Urinary bladder (tissue), 4 donors: ENCODE data around the gene ATG5. TPM values are rescaled to one million over a fixed set of nuclear protein-coding genes. Genes with fewer than 3 reads are reported as not detected.
"Not testable (repeated sequence)": the region's sequence is repeated elsewhere in the genome, so short reads cannot be mapped to it uniquely, and the experiment has no call there.

ENCODE experiments used
- DNase-seq: peaks from one replicate; pipeline ENCODE4 v3.0.0-alpha.2; 2015; ENCODE audit errors: extremely low spot score
- H3K27ac ChIP-seq: one replicate; pipeline ENCODE4 v1.5.1; 2013; ENCODE audit warnings: low read depth, mild to moderate bottlenecking, moderate library complexity
- H3K36me3 ChIP-seq: one replicate; pipeline ENCODE4 v1.6.1; 2013; ENCODE audit warnings: mild to moderate bottlenecking, moderate library complexity; ENCODE audit not compliant: insufficient read depth
- H3K4me1 ChIP-seq: one replicate; pipeline ENCODE4 v1.6.1; 2013; ENCODE audit warnings: mild to moderate bottlenecking, moderate library complexity; ENCODE audit not compliant: insufficient read depth
- H3K4me3 ChIP-seq: one replicate; pipeline ENCODE4 v1.5.1; 2013; ENCODE audit warnings: low read depth, low read length
- WGBS: extraction: QIAGEN DNeasy Blood & Tissue Kit; methylation state at CpG from one replicate; pipeline ENCODE4 v1.1.7; 2013; 5-methylcytosine and 5-hydroxymethylcytosine counted together
- polyA plus RNA-seq: library from polyadenylated mRNA; stranded (reverse); fragments of 200-250 nt; gene quantifications from one replicate; pipeline ENCODE4 v1.2.3, GENCODE V29; 2013
- total RNA-seq: library from RNA; depleted of rRNA; stranded (reverse); fragments of >200 nt; gene quantifications from one replicate; pipeline ENCODE4 v1.2.3, GENCODE V29; 2014
- donor health status: healthy with polysubstance abuse.
- donor health status: healthy.

ATG5 gene
- total and polyA plus RNA-seq, 2 donors = 24.0 to 88.8 TPM

DNA sequence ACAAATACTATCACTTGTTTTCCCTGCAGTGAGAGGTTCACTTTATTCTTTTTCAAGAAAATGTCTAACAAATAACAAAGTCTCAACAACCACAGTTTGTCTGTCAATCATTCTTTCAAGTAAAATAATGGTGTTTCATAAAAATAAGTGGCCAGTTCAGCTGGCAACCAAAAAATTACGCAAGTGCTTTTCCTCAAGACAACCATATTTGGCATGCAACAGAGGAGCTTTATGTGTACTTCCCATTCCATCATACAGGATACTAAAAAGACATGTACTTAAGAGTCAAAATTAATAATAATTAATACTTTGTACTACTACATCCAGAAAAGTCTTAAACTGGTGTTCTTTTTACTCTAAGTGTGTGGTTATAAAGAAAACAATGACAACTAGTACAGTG is 34.6 kb downstream of the ATG5 start:
- 99% methylated on average over 1 of the region's 1 CpG for WGBS
- Histone ChIP-seq H3K4me1 (no peaks in the 10 kb centered on the region), H3K4me3 (no peak overlapping the region), H3K27ac (no peak overlapping the region), H3K36me3 (no peaks in the 10 kb centered on the region)
- no peak for DNase-seq

DNA sequence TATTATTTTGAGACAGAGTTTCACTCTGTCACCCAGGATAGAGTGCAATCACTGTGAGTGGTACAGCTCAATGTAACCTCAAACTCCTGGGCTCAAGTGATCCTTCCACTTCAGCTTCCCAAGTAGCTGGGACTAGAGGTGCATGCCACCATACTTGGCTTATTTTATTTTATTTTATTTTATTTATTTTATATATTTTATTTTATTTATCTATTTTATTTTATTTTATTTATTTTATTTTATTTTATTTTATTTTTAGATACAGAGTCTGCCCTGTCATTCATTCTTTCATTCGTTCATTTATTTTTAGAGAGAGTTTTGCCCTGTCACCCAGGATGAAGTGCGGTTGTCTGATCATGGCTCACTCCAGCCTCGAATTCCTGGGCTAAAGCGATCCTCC is 35.5 kb downstream of the ATG5 start:
- no peaks in the 10 kb centered on the region for H3K4me1 ChIP-seq
- no peak overlapping the region for H3K4me3 ChIP-seq
- over 99% methylated on average over 4 of the region's 4 CpGs for WGBS
- DNase-seq = no peak
- H3K36me3 ChIP-seq = no peaks in the 10 kb centered on the region
- H3K27ac ChIP-seq = no peak overlapping the region

DNA sequence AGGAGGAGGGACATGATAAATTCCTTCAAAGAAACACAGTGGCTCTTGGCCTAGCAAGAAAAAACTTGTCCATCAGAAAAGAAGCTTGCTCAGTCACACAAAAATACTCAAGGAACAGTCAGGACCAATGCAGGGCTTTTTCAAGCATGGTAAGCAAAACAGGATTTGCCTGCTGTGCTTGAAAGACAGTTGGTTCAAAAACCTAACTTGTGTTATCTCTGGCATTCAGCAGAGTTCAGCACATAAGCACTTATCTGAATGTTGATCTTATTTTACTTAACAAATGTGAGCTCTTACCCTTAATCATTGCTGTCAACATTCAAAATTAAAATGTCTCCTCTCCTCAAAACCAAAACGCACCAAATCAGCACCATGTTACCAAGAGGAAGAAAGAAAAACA is 38.3 kb downstream of the ATG5 start:
- Histone ChIP-seq H3K27ac (no peak overlapping the region), H3K4me3 (no peak overlapping the region), H3K36me3 (no peaks in the 10 kb centered on the region), H3K4me1 (no peaks in the 10 kb centered on the region)
- 55% methylated on average over 1 of the region's 1 CpG for WGBS
- peak; percentile 45 for DNase-seq

DNA sequence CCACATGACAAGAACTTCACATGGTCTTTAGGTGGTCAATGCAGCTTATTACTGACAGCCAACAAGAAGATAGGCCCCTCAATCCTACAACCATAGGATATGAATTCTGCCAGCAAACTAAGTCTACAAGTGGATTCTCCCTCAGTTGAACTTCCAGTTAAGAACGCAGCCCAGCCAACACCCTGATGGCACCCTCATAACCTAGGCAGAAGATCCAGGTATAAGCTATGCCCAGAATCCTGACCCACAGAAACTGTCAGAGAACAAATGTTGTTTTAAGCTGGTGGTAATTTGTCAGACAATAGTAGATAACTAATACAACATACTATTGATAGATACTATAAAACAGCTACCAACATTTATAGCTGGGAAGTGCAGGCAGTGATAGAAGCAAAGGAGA is 38.8 kb downstream of the ATG5 start:
- no peaks in the 10 kb centered on the region for H3K36me3 ChIP-seq
- DNase-seq = no peak
- no peak overlapping the region for H3K27ac ChIP-seq
- no peaks in the 10 kb centered on the region for H3K4me1 ChIP-seq
- no peak overlapping the region for H3K4me3 ChIP-seq
- WGBS = 97% methylated on average over 1 of the region's 1 CpG

DNA sequence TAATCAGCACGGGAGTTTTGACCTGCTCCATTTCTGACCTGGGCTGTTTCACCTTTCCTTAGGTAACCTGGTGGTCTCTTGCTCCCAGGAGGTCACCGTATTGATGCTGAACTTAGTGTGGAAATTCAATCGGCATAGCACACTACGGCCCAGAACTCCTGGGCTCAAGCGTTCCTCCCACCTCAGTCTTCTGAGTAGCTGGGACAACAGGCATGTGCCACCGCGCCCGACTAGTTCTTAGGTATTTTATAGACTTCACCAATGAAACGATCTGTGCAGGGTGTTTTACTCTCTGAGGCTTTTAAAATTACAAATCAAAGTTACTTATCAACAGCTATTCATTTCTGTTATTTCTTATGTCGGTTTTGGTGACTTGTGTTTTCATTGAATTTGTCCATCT is 42.1 kb downstream of the ATG5 start:
- H3K27ac ChIP-seq = no peak overlapping the region
- DNase-seq = no peak
- peaks cover 3% of the 10 kb centered on the region for H3K36me3 ChIP-seq
- H3K4me3 ChIP-seq = no peak overlapping the region
- 93% methylated on average over 10 of the region's 10 CpGs for WGBS
- no peaks in the 10 kb centered on the region for H3K4me1 ChIP-seq

DNA sequence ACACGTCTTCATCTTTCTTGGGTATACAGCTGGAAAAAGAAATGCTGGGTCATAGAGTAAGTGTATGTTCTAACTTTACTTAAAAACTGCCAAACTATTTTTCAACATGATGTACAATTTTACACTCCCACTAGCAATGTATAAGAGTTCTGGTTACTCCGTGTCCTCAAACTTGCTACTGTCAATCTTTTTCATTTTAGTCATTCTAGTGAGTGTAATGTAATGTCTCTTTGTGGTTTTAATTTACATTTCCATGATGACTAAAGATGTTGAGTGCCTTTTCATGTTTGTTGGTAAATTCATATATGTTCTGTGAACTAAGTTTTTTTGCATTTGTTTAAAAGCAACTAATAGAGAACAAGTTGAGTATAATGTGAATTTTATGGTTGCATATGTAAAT is 43.9 kb downstream of the ATG5 start:
- Histone ChIP-seq H3K4me3 (no peak overlapping the region), H3K4me1 (no peaks in the 10 kb centered on the region), H3K36me3 (peaks cover 3% of the 10 kb centered on the region), H3K27ac (no peak overlapping the region)
- WGBS = 78% methylated on average over 2 of the region's 2 CpGs
- no peak for DNase-seq

DNA sequence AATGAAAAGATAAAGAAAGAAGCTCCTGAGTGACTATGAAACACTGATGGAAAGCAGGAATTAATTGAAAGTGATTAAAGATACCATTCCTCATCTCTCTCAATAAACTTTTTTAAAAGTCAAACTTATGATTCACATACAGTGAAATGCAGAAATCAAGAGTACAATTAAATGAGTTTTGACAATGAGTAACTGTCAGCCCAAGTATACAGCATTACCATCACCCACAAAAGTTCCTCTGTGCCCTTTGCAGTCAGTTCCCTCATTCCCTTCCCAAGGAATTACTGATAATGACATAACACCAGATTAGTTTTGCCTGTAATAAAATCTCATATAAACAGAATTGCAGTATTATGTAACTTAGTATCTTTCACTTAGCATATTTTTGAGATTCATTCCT is 44.5 kb downstream of the ATG5 start:
- DNase-seq = no peak
- H3K36me3 ChIP-seq = peaks cover 3% of the 10 kb centered on the region
- no peaks in the 10 kb centered on the region for H3K4me1 ChIP-seq
- H3K4me3 ChIP-seq = no peak overlapping the region
- no peak overlapping the region for H3K27ac ChIP-seq

DNA sequence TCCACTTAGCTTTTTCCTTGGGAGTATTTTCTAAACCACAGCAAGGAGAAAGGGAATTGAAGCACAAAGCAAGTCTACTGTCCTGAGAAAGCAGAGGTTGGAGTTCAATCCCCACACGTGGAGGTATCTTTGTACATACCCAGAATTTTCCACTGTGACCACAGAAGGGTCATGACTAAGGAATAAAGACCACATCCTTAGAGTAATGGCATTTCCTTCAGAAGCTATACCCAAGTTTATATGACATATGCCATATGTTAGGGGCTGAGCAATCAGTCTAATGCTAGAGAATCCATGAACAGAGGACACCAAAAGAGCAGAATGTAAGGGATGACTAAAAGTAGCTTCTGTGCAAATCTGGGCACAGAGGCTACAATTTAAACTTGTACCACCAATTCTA is 46.4 kb downstream of the ATG5 start:
- DNase-seq = no peak
- Histone ChIP-seq H3K27ac (no peak overlapping the region), H3K36me3 (peaks cover 3% of the 10 kb centered on the region), H3K4me3 (no peak overlapping the region), H3K4me1 (no peaks in the 10 kb centered on the region)
- 69% methylated on average over 1 of the region's 1 CpG for WGBS

DNA sequence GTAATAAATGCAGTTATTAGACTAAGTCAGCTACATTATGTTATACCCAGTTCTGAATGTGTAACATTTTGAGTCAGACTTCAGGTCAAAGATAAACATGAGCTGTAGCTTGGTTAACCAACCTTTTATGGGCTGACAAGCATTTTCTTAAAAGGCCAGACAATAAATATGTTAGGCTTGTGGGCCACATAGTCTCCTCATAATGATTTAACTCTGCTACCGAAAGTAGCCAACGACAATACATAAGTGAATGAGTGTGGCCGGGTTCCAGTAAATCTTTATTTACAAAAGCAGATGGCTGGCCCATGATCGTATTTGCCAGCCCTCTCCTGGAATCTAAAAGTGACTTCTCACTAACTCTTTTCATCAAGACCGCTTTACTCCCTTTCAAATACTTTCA is 49.9 kb downstream of the ATG5 start:
- H3K27ac ChIP-seq = no peak overlapping the region
- WGBS = 59% methylated on average over 5 of the region's 5 CpGs
- no peaks in the 10 kb centered on the region for H3K4me1 ChIP-seq
- no peak for DNase-seq
- H3K36me3 ChIP-seq = peaks cover 3% of the 10 kb centered on the region
- H3K4me3 ChIP-seq = no peak overlapping the region

DNA sequence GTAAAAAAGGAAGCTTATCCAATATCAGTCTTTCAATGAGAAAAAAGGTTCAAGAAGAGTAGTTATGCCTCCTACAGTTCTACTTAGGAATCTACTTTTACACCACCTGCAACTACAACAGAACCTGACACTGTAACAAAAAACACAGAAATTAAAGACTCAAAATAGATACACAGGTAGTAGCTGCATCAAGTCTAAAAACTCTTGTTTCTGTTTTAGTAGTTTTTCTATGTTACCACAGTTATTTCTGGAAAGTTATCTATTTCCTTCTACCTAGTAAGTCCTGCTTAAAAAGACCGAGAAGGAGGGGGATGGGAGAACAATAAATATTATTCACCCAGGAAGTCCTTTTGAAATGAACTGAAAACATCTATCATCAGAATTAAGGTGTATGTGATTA is 52.5 kb downstream of the ATG5 start:
- no peak overlapping the region for H3K27ac ChIP-seq
- H3K4me1 ChIP-seq = no peaks in the 10 kb centered on the region
- 91% methylated on average over 1 of the region's 1 CpG for WGBS
- no peak overlapping the region for H3K4me3 ChIP-seq
- H3K36me3 ChIP-seq = no peaks in the 10 kb centered on the region
- no peak for DNase-seq

DNA sequence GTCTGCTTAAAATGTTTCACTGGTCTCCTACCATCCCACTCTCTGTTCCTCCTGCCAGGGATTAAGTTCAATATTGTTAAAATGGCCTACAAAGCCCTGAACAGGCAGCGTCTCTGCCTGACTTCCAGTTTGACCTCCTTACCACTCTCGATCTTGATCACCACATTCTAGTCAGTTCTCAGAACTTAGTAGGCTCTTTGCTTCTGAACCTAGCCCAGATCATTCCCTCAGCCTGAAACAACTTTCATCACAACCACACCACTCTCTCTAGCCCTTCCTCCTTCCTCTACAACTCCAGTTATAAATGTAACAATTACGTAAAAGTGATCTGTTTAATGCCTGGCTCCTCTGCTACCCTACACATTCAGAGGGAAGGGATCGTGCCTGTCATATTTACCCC is 53.3 kb downstream of the ATG5 start:
- Histone ChIP-seq H3K36me3 (no peaks in the 10 kb centered on the region), H3K4me1 (no peaks in the 10 kb centered on the region), H3K27ac (no peak overlapping the region), H3K4me3 (no peak overlapping the region)
- 92% methylated on average over 4 of the region's 4 CpGs for WGBS
- DNase-seq = no peak

DNA sequence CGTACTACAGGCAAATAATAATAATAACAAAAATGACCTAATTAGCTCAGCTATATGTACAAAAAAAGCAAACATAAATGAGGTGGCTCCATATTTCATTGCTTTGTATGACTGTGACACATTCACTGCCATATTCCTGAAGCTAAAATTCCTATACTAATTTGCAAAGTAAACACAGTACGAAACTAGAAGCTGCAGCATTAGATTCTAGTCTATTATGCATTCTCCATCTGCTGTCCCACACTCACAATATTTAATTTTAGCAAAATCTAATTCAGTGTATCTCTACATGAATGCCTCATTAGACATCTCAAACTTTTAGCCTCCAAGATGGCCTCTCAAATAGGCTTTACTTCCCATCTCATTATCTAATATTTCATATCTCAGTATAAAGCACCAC is 55.1 kb downstream of the ATG5 start:
- no peak overlapping the region for H3K4me3 ChIP-seq
- no peaks in the 10 kb centered on the region for H3K36me3 ChIP-seq
- H3K4me1 ChIP-seq = no peaks in the 10 kb centered on the region
- WGBS = 88% methylated on average over 2 of the region's 2 CpGs
- DNase-seq = no peak
- H3K27ac ChIP-seq = no peak overlapping the region

DNA sequence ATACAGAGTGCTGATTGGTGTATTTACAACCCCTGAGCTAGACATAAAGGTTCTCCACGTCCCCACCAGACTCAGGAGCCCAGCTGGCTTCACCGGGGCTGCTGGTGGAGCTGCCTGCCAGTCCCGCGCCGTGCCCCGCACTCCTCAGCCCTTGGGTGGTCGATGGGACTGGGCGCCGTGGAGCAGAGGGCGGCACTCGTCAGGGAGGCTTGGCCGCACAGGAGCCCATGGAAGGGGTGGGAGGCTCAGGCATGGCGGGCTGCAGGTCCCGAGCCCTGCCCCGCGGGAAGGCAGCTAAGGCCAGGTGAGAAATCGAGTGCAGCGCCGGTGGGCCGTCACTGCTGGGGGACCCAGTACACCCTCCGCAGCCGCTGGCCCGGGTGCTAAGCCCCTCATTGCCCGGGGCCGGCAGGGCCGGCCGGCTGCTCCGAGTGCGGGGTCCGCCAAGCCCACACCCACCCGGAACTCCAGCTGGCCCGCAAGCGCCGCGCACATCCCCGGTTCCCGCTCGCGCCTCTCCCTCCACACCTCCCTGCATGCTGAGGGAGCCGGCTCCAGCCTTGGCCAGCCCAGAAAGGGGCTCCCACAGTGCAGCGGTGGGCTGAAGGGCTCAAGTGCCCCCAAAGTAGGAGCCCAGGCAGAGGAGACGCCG is 56.2 kb downstream of the ATG5 start:
- 98% methylated on average over 43 of the region's 43 CpGs for WGBS
- not testable (repeated sequence) for H3K36me3 ChIP-seq, H3K4me1 ChIP-seq, H3K4me3 ChIP-seq, DNase-seq, H3K27ac ChIP-seq

DNA sequence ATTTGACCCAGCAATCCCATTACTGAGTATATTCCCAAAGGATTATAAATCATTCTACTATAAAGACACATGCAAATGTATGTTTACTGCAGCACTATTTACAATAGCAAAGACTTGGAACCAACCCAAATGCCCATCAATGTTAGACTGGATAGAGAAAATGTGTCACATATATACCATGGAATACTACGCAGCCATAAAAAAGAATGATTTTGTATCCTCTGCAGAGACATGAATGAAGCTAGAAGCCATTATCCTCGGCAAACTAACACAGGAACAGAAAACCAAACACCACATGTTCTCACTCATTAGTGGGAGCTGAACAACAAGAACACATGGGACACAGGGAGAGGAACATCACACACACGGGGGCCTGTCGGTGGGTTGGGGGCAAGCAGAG is 57.1 kb downstream of the ATG5 start:
- not testable (repeated sequence) for H3K36me3 ChIP-seq, H3K27ac ChIP-seq, DNase-seq, H3K4me1 ChIP-seq, H3K4me3 ChIP-seq
- WGBS = over 99% methylated on average over 4 of the region's 4 CpGs

DNA sequence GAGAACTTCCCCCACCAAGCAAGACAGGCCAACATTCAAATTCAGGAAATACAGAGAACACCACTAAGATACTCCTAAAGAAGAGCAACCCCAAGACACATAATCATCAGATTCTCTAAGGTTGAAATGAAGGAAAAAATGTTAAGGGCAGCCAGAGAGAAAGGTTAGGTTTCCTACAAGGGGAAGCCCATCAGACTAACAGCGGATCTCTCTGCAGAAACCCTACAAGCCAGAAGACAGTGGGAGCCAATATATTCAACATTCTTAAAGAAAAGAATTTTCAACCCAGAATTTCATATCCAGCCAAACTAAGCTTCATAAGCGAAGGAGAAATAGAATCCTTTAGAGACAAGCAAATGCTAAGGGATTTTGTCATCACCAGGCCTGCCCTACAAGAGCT is 61.1 kb downstream of the ATG5 start:
- 97% methylated on average over 2 of the region's 2 CpGs for WGBS
- not testable (repeated sequence) for H3K4me1 ChIP-seq, H3K4me3 ChIP-seq, H3K27ac ChIP-seq, H3K36me3 ChIP-seq, DNase-seq
